Measurements from ENCODE around the gene STMP1.

The STMP1 gene

GRCh38 chr7:135693558-135693957, 31.2 kb downstream of the STMP1 start:
- Histone ChIP-seq H3K79me2 (ENCODE audit: insufficient read depth, low read length) (no peaks in the 10 kb centered on the region), H3K4me2 (ENCODE audit: insufficient read depth, low read length) (no peak overlapping the region), H3K27me3 (ENCODE audit: insufficient read depth, low read length, poor library complexity) (no peaks in the 10 kb centered on the region), H3K4me1 (ENCODE audit: insufficient read depth, low read length) (no peaks in the 10 kb centered on the region), H3K4me3 (ENCODE audit: low read depth in 1 of 2, low read length in 2 of 2) (no peak overlapping the region), H3K36me3 (ENCODE audit: insufficient read depth, low read length) (peaks cover 14% of the 10 kb centered on the region; the same call in 1 of the 2 replicates), H4K20me1 (ENCODE audit: insufficient read depth, low read length) (no peaks in the 10 kb centered on the region), H2AFZ (ENCODE audit: low read depth, low read length) (no peak overlapping the region), H3K9me3 (ENCODE audit: insufficient read depth, low read length, severe bottlenecking) (no peaks in the 10 kb centered on the region), H3K27ac (ENCODE audit: low read length) (no peak overlapping the region), H3K9ac (ENCODE audit: low read depth, low read length) (no peak overlapping the region)
- TF ChIP-seq, protein P1, sequence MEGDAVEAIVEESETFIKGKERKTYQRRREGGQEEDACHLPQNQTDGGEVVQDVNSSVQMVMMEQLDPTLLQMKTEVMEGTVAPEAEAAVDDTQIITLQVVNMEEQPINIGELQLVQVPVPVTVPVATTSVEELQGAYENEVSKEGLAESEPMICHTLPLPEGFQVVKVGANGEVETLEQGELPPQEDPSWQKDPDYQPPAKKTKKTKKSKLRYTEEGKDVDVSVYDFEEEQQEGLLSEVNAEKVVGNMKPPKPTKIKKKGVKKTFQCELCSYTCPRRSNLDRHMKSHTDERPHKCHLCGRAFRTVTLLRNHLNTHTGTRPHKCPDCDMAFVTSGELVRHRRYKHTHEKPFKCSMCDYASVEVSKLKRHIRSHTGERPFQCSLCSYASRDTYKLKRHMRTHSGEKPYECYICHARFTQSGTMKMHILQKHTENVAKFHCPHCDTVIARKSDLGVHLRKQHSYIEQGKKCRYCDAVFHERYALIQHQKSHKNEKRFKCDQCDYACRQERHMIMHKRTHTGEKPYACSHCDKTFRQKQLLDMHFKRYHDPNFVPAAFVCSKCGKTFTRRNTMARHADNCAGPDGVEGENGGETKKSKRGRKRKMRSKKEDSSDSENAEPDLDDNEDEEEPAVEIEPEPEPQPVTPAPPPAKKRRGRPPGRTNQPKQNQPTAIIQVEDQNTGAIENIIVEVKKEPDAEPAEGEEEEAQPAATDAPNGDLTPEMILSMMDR (IDR thresholded peaks at IDR 0.05; ENCODE audit: borderline replicate concordance, extremely low read depth, low read length, poor library complexity, severe bottlenecking), result no peak
- TF ChIP-seq EZH2 (IDR thresholded peaks at IDR 0.05; ENCODE audit: borderline replicate concordance, low read depth, low read length, severe bottlenecking), result no peak
- ATAC-seq (ENCODE audit: insufficient read depth, low read depth) (no peak), DNase-seq (no peak)

GRCh38 chr7:135697276-135698049, 35.1 kb downstream of the STMP1 start:
- Histone ChIP-seq H3K4me1 (ENCODE audit: insufficient read depth, low read length) (no peaks in the 10 kb centered on the region), H3K9ac (ENCODE audit: low read depth, low read length) (no peak overlapping the region), H3K9me3 (ENCODE audit: insufficient read depth, low read length, severe bottlenecking) (no peaks in the 10 kb centered on the region), H3K27me3 (ENCODE audit: insufficient read depth, low read length, poor library complexity) (no peaks in the 10 kb centered on the region), H3K79me2 (ENCODE audit: insufficient read depth, low read length) (no peaks in the 10 kb centered on the region), H3K4me2 (ENCODE audit: insufficient read depth, low read length) (no peak overlapping the region), H3K4me3 (ENCODE audit: low read depth in 1 of 2, low read length in 2 of 2) (no peak overlapping the region), H3K27ac (ENCODE audit: low read length) (no peak overlapping the region), H2AFZ (ENCODE audit: low read depth, low read length) (no peak overlapping the region), H4K20me1 (ENCODE audit: insufficient read depth, low read length) (no peaks in the 10 kb centered on the region), H3K36me3 (ENCODE audit: insufficient read depth, low read length) (0 out of 2 replicates have a peak, but pooled peaks cover 2% of the 10 kb centered on the region)
- DNase-seq, result no peak
- TF ChIP-seq EZH2 (IDR thresholded peaks at IDR 0.05; ENCODE audit: borderline replicate concordance, low read depth, low read length, severe bottlenecking), result no peak
- TF ChIP-seq, protein P1 (IDR thresholded peaks at IDR 0.05; ENCODE audit: borderline replicate concordance, extremely low read depth, low read length, poor library complexity, severe bottlenecking), result no peak
- no peak for ATAC-seq (ENCODE audit: insufficient read depth, low read depth)

DNA sequence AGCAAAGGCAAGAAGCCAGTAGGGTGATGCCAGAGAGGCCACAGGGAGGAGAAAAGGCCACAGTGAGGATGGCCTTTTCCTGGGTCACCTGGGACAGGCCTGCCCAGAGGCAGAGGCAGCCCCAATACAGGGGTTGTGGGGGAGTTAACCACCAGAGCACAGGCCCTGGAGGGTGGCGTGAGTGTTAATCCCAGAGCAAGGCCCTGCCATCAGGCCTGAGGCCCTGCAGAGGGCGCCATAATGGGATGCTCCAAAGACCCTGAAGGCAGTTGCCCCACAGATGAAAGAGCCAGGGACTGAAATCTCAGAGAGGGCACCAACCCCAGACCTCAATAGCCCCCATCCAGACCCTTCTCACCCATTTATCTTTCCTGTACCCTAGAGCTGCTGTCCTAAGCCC, 41.8 kb downstream of the STMP1 start:
- H3K27ac ChIP-seq (ENCODE audit: low read length), result no peak overlapping the region
- ATAC-seq (ENCODE audit: insufficient read depth, low read depth) (peak; percentile 54; the same call in 1 of the 3 replicates), DNase-seq (peak; percentile 15)
- no peaks in the 10 kb centered on the region for H3K9me3 ChIP-seq (ENCODE audit: insufficient read depth, low read length, severe bottlenecking)
- H3K36me3 ChIP-seq (ENCODE audit: insufficient read depth, low read length), result no peaks in the 10 kb centered on the region
- TF ChIP-seq EZH2 (IDR thresholded peaks at IDR 0.05; ENCODE audit: borderline replicate concordance, low read depth, low read length, severe bottlenecking), result no peak
- TF ChIP-seq, protein P1 (IDR thresholded peaks at IDR 0.05; ENCODE audit: borderline replicate concordance, extremely low read depth, low read length, poor library complexity, severe bottlenecking), result peak; percentile 51
- H2AFZ ChIP-seq (ENCODE audit: low read depth, low read length), result no peak overlapping the region
- H3K4me1 ChIP-seq (ENCODE audit: insufficient read depth, low read length), result no peaks in the 10 kb centered on the region
- H3K9ac ChIP-seq (ENCODE audit: low read depth, low read length), result no peak overlapping the region
- H3K4me3 ChIP-seq (ENCODE audit: low read depth in 1 of 2, low read length in 2 of 2), result no peak overlapping the region
- no peaks in the 10 kb centered on the region for H3K79me2 ChIP-seq (ENCODE audit: insufficient read depth, low read length)
- H4K20me1 ChIP-seq (ENCODE audit: insufficient read depth, low read length), result no peaks in the 10 kb centered on the region
- no peaks in the 10 kb centered on the region for H3K27me3 ChIP-seq (ENCODE audit: insufficient read depth, low read length, poor library complexity)
- H3K4me2 ChIP-seq (ENCODE audit: insufficient read depth, low read length), result no peak overlapping the region

Data from DND-41 (cell line).